HCT116 (cell line): ENCODE results near the gene HIC1. TPM values are rescaled to one million over a fixed set of nuclear protein-coding genes. Genes with fewer than 3 reads are reported as not detected.

Source experiments
- ATAC-seq: fragments of 200-7000 bp; cut with Tn5 transposase; 2 replicates; pipeline ENCODE4 v1.9.1; 2020; ENCODE audit warnings: mild to moderate bottlenecking, moderate library complexity
- BruUV-seq: library from RNA; stranded (reverse); fragments of 400-500 nt; replicated peaks from 2 replicates; lab custom pipeline; 2021; lab: Mats Ljungman, UMichigan
- CTCF ChIA-PET: fragments of 300-600 bp; sonication (Branson Sonifier 250); formaldehyde crosslinking; loops from one replicate; lab custom pipeline; 2021; ENCODE audit warnings: antibody characterized with exemption; lab: Charles Lee
- POLR2A ChIA-PET: fragments of 300-600, 350-600 bp; sonication (Branson Sonifier 250); formaldehyde crosslinking; loops from one replicate; lab custom pipeline; 2021; ENCODE audit warnings: antibody characterized with exemption; lab: Charles Lee
- RAD21 ChIA-PET, 2 experiments: fragments of 300-600 bp; sonication (Branson Sonifier 250); formaldehyde crosslinking; loops; one replicate each; lab custom pipeline; 2023; ENCODE audit warnings: low total read pairs in 2 of 2; ENCODE audit not compliant: uncharacterized antibody in 2 of 2, unreplicated experiment in 2 of 2, low non-redundant PET in 1 of 2; lab: Charles Lee
- DNase-seq: peaks from one replicate; pipeline ENCODE4 v3.0.0-alpha.2; 2010; ENCODE audit warnings: low read depth, low spot score
- H2AFZ ChIP-seq: fragments of 200-600 bp; shearing (Covaris generic), sonication (generic); 2 replicates; pipeline ENCODE4 v1.6.1; 2017; ENCODE audit warnings: low read depth, mixed run types, mixed read lengths, antibody characterized with exemption, low read length; ENCODE audit not compliant: poor library complexity, severe bottlenecking
- H3K27ac ChIP-seq: 2 replicates; pipeline ENCODE4 v1.5.1; 2012; ENCODE audit warnings: low read depth, low read length
- H3K27me3 ChIP-seq: fragments of 200-600 bp; sonication (generic); 2 replicates; pipeline ENCODE4 v1.6.1; 2016; ENCODE audit warnings: mixed run types, low read length, mixed read lengths; ENCODE audit not compliant: insufficient read depth
- H3K36me3 ChIP-seq, 2 experiments: fragments of 200-500 bp in 1 of 2; fragments of 200-600 bp in 1 of 2; sonication (Bioruptor generic) in 1 of 2; sonication (generic) in 1 of 2; 2 replicates each; pipeline versions ENCODE4 v1.5.1 to v1.6.1; 2014 to 2016; ENCODE audit warnings: low read length in 2 of 2, inconsistent platforms in 1 of 2, mixed read lengths in 1 of 2, mixed run types in 1 of 2; ENCODE audit not compliant: insufficient read depth in 2 of 2, control insufficient read depth in 1 of 2
- H3K4me1 ChIP-seq, 2 experiments: fragments of 200-600 bp in 1 of 2; sonication (generic) in 1 of 2; 2 replicates each; pipeline versions ENCODE4 v1.5.1 to v1.6.1; 2012 to 2017; ENCODE audit warnings: low read length in 2 of 2, inconsistent platforms in 1 of 2, mild to moderate bottlenecking in 1 of 2, mixed read lengths in 1 of 2, mixed run types in 1 of 2, moderate library complexity in 1 of 2; ENCODE audit not compliant: insufficient read depth in 2 of 2, control insufficient read depth in 1 of 2
- H3K4me2 ChIP-seq: fragments of 200-600 bp; sonication (generic); 2 replicates; pipeline ENCODE4 v1.6.1; 2017; ENCODE audit warnings: mixed run types, low read length, mixed read lengths
- H3K4me3 ChIP-seq, 2 experiments: fragments of 200-600 bp in 1 of 2; sonication (generic) in 1 of 2; replicated peaks in 1 of 2; 2 replicates each; pipeline ENCODE4 v1.5.1; 2011 to 2016; ENCODE audit warnings: low read length in 2 of 2, control low read depth in 1 of 2, low read depth in 1 of 2, mild to moderate bottlenecking in 1 of 2, mixed read lengths in 1 of 2, mixed run types in 1 of 2
- H3K79me2 ChIP-seq: fragments of 200-600 bp; sonication (generic); 2 replicates; pipeline ENCODE4 v1.6.1; 2017; ENCODE audit warnings: mild to moderate bottlenecking, mixed run types, low read length, moderate library complexity, mixed read lengths; ENCODE audit not compliant: insufficient read depth
- H3K9ac ChIP-seq: fragments of 200-600 bp; sonication (generic); 2 replicates; pipeline ENCODE4 v1.6.1; 2016; ENCODE audit warnings: low read length, mixed read lengths
- H3K9me2 ChIP-seq: fragments of 200-600 bp; sonication (generic), shearing (Covaris generic); 2 replicates; pipeline ENCODE4 v1.6.1; 2017; ENCODE audit warnings: mixed run types, mild to moderate bottlenecking, moderate library complexity; ENCODE audit not compliant: insufficient read depth
- H3K9me3 ChIP-seq, 2 experiments: fragments of 200-500 bp in 1 of 2; fragments of 200-600 bp in 1 of 2; sonication (Bioruptor generic) in 1 of 2; sonication (generic) in 1 of 2; 2 replicates each; pipeline ENCODE4 v1.6.1; 2014 to 2017; ENCODE audit warnings: low read length in 2 of 2, mixed read lengths in 2 of 2, inconsistent platforms in 1 of 2, low read depth in 1 of 2, mild to moderate bottlenecking in 1 of 2, mixed run types in 1 of 2, moderate library complexity in 1 of 2; ENCODE audit not compliant: control insufficient read depth in 1 of 2, insufficient read depth in 1 of 2
- H4K20me1 ChIP-seq: fragments of 200-600 bp; sonication (generic), shearing (Covaris generic); 2 replicates; pipeline ENCODE4 v1.6.1; 2017; ENCODE audit warnings: mixed run types, mild to moderate bottlenecking, moderate library complexity; ENCODE audit not compliant: insufficient read depth
- EGR1 ChIP-seq: IDR thresholded peaks from 2 replicates; pipeline ENCODE4 v1.6.1; 2012; ENCODE audit warnings: low read depth
- ELF1 ChIP-seq: IDR thresholded peaks from 2 replicates; pipeline ENCODE4 v1.6.1; 2012; ENCODE audit warnings: low read depth, borderline replicate concordance
- EZH2 ChIP-seq: fragments of 200-600 bp; sonication (generic); IDR thresholded peaks from 2 replicates; pipeline ENCODE4 v1.6.1; 2017; ENCODE audit warnings: antibody characterized with exemption, mixed run types
- EZH2phosphoT487 ChIP-seq: fragments of 200-600 bp; IDR thresholded peaks from 2 replicates; pipeline ENCODE4 v1.6.1; 2018; ENCODE audit warnings: antibody characterized with exemption, borderline replicate concordance
- FOSL1 ChIP-seq: IDR thresholded peaks from 2 replicates; pipeline ENCODE4 v1.6.1; 2012; ENCODE audit warnings: low read depth
- JUND ChIP-seq: IDR thresholded peaks from 2 replicates; pipeline ENCODE4 v1.6.1; 2012
- POLR2AphosphoS5 ChIP-seq: IDR thresholded peaks from 2 replicates; pipeline ENCODE4 v1.6.1; 2011; ENCODE audit warnings: mild to moderate bottlenecking, low read depth, low read length, moderate library complexity
- SP1 ChIP-seq: IDR thresholded peaks from 2 replicates; pipeline ENCODE4 v1.6.1; 2012; ENCODE audit warnings: low read depth
- SRF ChIP-seq: IDR thresholded peaks from 2 replicates; pipeline ENCODE4 v1.6.1; 2012; ENCODE audit warnings: low read depth
- YY1 ChIP-seq: IDR thresholded peaks from 2 replicates; pipeline ENCODE4 v1.6.1; 2011; ENCODE audit warnings: low read length, low read depth, moderate library complexity, mild to moderate bottlenecking; ENCODE audit not compliant: insufficient replicate concordance; ENCODE audit errors: extremely low read depth
- ZFX ChIP-seq: fragments of 450-650 bp; IDR thresholded peaks from 2 replicates; pipeline ENCODE4 v1.6.1; 2017
- ZNF274 ChIP-seq: fragments of 200-500 bp; sonication (Bioruptor generic); IDR thresholded peaks from 2 replicates; pipeline ENCODE4 v1.6.1; 2014; ENCODE audit warnings: mild to moderate bottlenecking, low read depth, low read length, inconsistent platforms
- intact Hi-C: fragments of 100-400 bp; cut with micrococcal nuclease; formaldehyde crosslinking; loops from 2 replicates; pipeline ENCODE4 v1.10.0; 2022
- total RNA-seq: library from RNA; stranded (reverse); gene quantifications from one replicate; pipeline ENCODE4 v1.2.1, GENCODE V29; 2021; ENCODE audit not compliant: unreplicated experiment
- TF ChIP-seq, protein P1 (sequence below), 3 experiments: fragments of 200-600 bp in 1 of 3; sonication (generic) in 1 of 3; IDR thresholded peaks in 2 of 3; conservative IDR thresholded peaks in 1 of 3; 2 replicates each; pipeline ENCODE4 v1.5.1; 2012 to 2017; ENCODE audit warnings: low read depth in 2 of 3, low read length in 2 of 3, antibody characterized with exemption in 1 of 3, borderline replicate concordance in 1 of 3, control low read depth in 1 of 3, mild to moderate bottlenecking in 1 of 3, mixed read lengths in 1 of 3, mixed run types in 1 of 3, moderate library complexity in 1 of 3; ENCODE audit not compliant: insufficient read depth in 1 of 3
- TF ChIP-seq, protein P2 (sequence below): IDR thresholded peaks from 2 replicates; pipeline ENCODE4 v1.6.1; 2012
- TF ChIP-seq, protein P3 (sequence below): IDR thresholded peaks from 2 replicates; pipeline ENCODE4 v1.6.1; 2012
- TF ChIP-seq, protein P4 (sequence below): IDR thresholded peaks from 2 replicates; pipeline ENCODE4 v1.6.1; 2012; ENCODE audit warnings: low read depth
- TF ChIP-seq, protein P5 (sequence below): IDR thresholded peaks from 2 replicates; pipeline ENCODE4 v1.6.1; 2011; ENCODE audit warnings: mild to moderate bottlenecking, low read length, moderate library complexity; ENCODE audit not compliant: insufficient replicate concordance; ENCODE audit errors: extremely low read depth

Gene HIC1
- total RNA-seq, 1 experiment from 2014 or later: 0.64 TPM

DNA sequence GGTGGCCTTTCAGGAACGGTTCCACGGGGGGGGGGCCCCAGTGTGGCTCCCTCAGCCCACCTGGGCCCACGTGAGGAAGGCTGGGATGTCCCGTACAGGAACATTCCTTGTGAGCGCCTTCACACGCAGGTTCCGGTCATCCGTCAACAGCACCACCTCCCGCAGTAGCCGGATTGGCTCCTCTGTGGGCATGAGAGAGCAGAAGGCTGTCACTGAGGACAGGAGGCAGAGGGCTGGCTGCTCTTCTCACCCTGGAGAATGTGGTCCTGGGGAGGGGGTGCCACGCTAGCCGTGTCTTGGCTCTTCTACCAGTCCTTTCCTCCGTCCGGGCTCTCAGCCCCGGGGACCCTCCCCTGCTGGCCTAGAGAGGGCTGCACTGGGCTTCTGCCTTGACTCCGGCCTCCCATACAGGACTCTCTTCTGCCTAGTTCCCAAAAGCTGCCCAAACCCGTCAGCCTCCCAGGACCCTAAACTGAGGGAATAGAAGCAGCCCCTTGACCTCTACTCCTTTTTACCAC, 6.6 kb downstream of the HIC1 start:
- ChIA-PET POLR2A (no interaction called here), RAD21 (no interaction called here), CTCF (no interaction called here)
- BruUV-seq: no TSS peak
- intact Hi-C loops: no loop called here
- TF ChIP-seq, protein P1, sequence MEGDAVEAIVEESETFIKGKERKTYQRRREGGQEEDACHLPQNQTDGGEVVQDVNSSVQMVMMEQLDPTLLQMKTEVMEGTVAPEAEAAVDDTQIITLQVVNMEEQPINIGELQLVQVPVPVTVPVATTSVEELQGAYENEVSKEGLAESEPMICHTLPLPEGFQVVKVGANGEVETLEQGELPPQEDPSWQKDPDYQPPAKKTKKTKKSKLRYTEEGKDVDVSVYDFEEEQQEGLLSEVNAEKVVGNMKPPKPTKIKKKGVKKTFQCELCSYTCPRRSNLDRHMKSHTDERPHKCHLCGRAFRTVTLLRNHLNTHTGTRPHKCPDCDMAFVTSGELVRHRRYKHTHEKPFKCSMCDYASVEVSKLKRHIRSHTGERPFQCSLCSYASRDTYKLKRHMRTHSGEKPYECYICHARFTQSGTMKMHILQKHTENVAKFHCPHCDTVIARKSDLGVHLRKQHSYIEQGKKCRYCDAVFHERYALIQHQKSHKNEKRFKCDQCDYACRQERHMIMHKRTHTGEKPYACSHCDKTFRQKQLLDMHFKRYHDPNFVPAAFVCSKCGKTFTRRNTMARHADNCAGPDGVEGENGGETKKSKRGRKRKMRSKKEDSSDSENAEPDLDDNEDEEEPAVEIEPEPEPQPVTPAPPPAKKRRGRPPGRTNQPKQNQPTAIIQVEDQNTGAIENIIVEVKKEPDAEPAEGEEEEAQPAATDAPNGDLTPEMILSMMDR (IDR thresholded peaks at IDR 0.05 in 2 of 3, conservative IDR thresholded peaks at IDR 0.05 in 1 of 3; ENCODE audit: borderline replicate concordance in 1 of 3, insufficient read depth in 1 of 3, low read depth in 2 of 3, low read length in 2 of 3): no peak
- TF ChIP-seq YY1 (no peak), ZFX (no peak), POLR2AphosphoS5 (no peak), EZH2 (no peak), SP1 (no peak), SRF (no peak), EGR1 (no peak), FOSL1 (no peak), ZNF274 (no peak), JUND (no peak), ELF1 (no peak), EZH2phosphoT487 (no peak)
- TF ChIP-seq, protein P2, sequence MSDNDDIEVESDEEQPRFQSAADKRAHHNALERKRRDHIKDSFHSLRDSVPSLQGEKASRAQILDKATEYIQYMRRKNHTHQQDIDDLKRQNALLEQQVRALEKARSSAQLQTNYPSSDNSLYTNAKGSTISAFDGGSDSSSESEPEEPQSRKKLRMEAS: no peak
- TF ChIP-seq, protein P3, sequence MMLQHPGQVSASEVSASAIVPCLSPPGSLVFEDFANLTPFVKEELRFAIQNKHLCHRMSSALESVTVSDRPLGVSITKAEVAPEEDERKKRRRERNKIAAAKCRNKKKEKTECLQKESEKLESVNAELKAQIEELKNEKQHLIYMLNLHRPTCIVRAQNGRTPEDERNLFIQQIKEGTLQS: no peak
- TF ChIP-seq, protein P4, sequence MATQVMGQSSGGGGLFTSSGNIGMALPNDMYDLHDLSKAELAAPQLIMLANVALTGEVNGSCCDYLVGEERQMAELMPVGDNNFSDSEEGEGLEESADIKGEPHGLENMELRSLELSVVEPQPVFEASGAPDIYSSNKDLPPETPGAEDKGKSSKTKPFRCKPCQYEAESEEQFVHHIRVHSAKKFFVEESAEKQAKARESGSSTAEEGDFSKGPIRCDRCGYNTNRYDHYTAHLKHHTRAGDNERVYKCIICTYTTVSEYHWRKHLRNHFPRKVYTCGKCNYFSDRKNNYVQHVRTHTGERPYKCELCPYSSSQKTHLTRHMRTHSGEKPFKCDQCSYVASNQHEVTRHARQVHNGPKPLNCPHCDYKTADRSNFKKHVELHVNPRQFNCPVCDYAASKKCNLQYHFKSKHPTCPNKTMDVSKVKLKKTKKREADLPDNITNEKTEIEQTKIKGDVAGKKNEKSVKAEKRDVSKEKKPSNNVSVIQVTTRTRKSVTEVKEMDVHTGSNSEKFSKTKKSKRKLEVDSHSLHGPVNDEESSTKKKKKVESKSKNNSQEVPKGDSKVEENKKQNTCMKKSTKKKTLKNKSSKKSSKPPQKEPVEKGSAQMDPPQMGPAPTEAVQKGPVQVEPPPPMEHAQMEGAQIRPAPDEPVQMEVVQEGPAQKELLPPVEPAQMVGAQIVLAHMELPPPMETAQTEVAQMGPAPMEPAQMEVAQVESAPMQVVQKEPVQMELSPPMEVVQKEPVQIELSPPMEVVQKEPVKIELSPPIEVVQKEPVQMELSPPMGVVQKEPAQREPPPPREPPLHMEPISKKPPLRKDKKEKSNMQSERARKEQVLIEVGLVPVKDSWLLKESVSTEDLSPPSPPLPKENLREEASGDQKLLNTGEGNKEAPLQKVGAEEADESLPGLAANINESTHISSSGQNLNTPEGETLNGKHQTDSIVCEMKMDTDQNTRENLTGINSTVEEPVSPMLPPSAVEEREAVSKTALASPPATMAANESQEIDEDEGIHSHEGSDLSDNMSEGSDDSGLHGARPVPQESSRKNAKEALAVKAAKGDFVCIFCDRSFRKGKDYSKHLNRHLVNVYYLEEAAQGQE: no peak
- TF ChIP-seq, protein P5, sequence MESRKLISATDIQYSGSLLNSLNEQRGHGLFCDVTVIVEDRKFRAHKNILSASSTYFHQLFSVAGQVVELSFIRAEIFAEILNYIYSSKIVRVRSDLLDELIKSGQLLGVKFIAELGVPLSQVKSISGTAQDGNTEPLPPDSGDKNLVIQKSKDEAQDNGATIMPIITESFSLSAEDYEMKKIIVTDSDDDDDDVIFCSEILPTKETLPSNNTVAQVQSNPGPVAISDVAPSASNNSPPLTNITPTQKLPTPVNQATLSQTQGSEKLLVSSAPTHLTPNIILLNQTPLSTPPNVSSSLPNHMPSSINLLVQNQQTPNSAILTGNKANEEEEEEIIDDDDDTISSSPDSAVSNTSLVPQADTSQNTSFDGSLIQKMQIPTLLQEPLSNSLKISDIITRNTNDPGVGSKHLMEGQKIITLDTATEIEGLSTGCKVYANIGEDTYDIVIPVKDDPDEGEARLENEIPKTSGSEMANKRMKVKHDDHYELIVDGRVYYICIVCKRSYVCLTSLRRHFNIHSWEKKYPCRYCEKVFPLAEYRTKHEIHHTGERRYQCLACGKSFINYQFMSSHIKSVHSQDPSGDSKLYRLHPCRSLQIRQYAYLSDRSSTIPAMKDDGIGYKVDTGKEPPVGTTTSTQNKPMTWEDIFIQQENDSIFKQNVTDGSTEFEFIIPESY: no peak
- Histone ChIP-seq H3K9ac (no peak overlapping the region), H4K20me1 (no peaks in the 10 kb centered on the region), H3K4me2 (no peak overlapping the region), H3K79me2 (no peaks in the 10 kb centered on the region), H3K27me3 (no peaks in the 10 kb centered on the region), H3K4me3 (no peak overlapping the region), H3K9me3 (no peaks in the 10 kb centered on the region), H3K9me2 (no peaks in the 10 kb centered on the region), H3K4me1 (peaks cover 0 to 16% of the 10 kb centered on the region in 2 experiments; a peak in 3 of 4 replicates), H3K36me3 (no peaks in the 10 kb centered on the region), H3K27ac (no peak overlapping the region), H2AFZ (no peak overlapping the region)
- DNase-seq (no peak), ATAC-seq (no peak)
